Effector memory CD4-positive, alpha-beta T cell (primary cell): Measurements from ENCODE around the gene PCDHGA10.
A peak's percentile ranks its signal among the peaks of the same experiment; 100 is the strongest.
"Not testable (repeated sequence)": the region's sequence is repeated elsewhere in the genome, so short reads cannot be mapped to it uniquely, and the experiment has no call there.

Source experiments
- DNase-seq, 3 donors: peaks; one replicate each; pipeline ENCODE4 v3.0.0-alpha.2; 2020
- H3K27ac ChIP-seq: 2 replicates; pipeline ENCODE4 v1.7.0; 2013; ENCODE audit warnings: mild to moderate bottlenecking, low read length, moderate library complexity; ENCODE audit not compliant: insufficient read depth, poor library complexity, severe bottlenecking
- H3K27me3 ChIP-seq: replicated peaks from 2 replicates; pipeline ENCODE4 v1.7.0; 2013; ENCODE audit warnings: mild to moderate bottlenecking, low read length; ENCODE audit not compliant: insufficient read depth, control insufficient read depth, poor library complexity, severe bottlenecking
- H3K36me3 ChIP-seq: 2 replicates; pipeline ENCODE4 v1.7.0; 2013; ENCODE audit warnings: mild to moderate bottlenecking, low read length, moderate library complexity; ENCODE audit not compliant: control insufficient read depth, insufficient read depth
- H3K4me1 ChIP-seq: 2 replicates; pipeline ENCODE4 v1.7.0; 2013; ENCODE audit warnings: low read length, mild to moderate bottlenecking; ENCODE audit not compliant: control insufficient read depth, insufficient read depth, poor library complexity, severe bottlenecking
- H3K4me3 ChIP-seq: 2 replicates; pipeline ENCODE4 v1.7.0; 2013; ENCODE audit warnings: low read length, low read depth, mild to moderate bottlenecking; ENCODE audit not compliant: insufficient read depth, poor library complexity, severe bottlenecking
- H3K9me3 ChIP-seq: 2 replicates; pipeline ENCODE4 v1.7.0; 2013; ENCODE audit warnings: mild to moderate bottlenecking, low read length, moderate library complexity; ENCODE audit not compliant: control insufficient read depth
- total RNA-seq, 3 donors: gene quantifications; one replicate each; lab custom pipeline; 2026; lab: John Stamatoyannopoulos, UW

Gene PCDHGA10
- 0 to 0.52 (median 0.39) reads per million in 3 donors for total RNA-seq

DNA sequence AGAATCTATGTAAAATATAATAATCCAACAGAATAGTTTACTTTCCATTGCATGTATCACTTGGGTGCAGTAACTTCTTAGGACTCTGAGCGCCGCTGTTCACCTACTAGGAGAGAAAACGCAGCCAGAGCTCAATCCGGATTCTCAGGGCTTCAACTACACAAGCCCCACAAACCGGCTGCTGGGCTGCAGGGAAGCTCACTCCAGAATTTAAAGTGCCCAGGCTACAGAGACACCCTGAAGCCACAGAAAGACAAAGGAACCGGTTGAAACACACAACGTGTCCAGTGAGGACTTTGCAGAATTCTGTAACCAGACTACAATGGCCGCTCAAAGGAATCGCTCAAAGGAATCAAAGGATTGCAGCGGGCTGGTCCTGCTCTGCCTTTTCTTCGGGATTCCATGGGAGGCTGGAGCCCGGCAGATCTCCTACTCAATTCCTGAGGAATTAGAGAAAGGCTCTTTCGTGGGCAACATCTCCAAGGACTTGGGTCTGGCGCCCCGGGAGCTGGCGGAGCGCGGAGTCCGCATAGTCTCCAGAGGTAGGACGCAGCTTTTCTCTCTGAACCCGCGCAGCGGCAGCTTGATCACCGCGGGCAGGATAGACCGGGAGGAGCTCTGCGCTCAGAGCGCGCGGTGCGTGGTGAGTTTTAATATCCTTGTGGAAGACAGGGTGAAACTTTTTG, at the start of gene PCDHGA10:
Gene PCDHGA10, plus strand, starts transcription at position 134 of the 686 bp plus-strand sequence. Its CDS starts 189 bp downstream, at position 323.
- H3K36me3 ChIP-seq, result no peaks in the 10 kb centered on the region
- peaks cover 3% of the 10 kb centered on the region for H3K9me3 ChIP-seq
- DNase-seq, result peak in 2 of 3 donors; percentile 28 to 29
- peaks cover 54% of the 10 kb centered on the region for H3K27me3 ChIP-seq
- H3K4me1 ChIP-seq, result peaks cover 7% of the 10 kb centered on the region
- no peak within 1 kb of the TSS for H3K27ac ChIP-seq
- H3K4me3 ChIP-seq, result peak within 1 kb of the TSS; percentile 37

GRCh38 chr5:141363952-141364660, 48.7 kb upstream of the PCDHGA10 start, which contains the start of gene PCDHGA5:
PCDHGA5 (plus strand) TSS chr5:141364162; CDS start chr5:141364331, 169 bp downstream.
- Histone ChIP-seq H3K4me1 (no peaks in the 10 kb centered on the region), H3K36me3 (no peaks in the 10 kb centered on the region), H3K9me3 (no peaks in the 10 kb centered on the region), H3K27me3 (peaks cover 19% of the 10 kb centered on the region), H3K27ac (no peak within 1 kb of the TSS), H3K4me3 (no peak within 1 kb of the TSS)
- DNase-seq, result no peak

- H3K27me3 ChIP-seq, result peaks cover 23% of the 10 kb centered on the region
Observed at GRCh38 chr5:141366016-141366896, 46.5 kb upstream of the PCDHGA10 start.

GRCh38 chr5:141369994-141370848, 42.6 kb upstream of the PCDHGA10 start, which contains the start of gene PCDHGB3:
PCDHGB3 (plus strand) TSS chr5:141370242; CDS start chr5:141370395, 153 bp downstream.
- peaks cover 5% of the 10 kb centered on the region for H3K9me3 ChIP-seq
- no peaks in the 10 kb centered on the region for H3K4me1 ChIP-seq
- peaks cover 20% of the 10 kb centered on the region for H3K27me3 ChIP-seq
- no peaks in the 10 kb centered on the region for H3K36me3 ChIP-seq
- peak in 1 of 3 donors; percentile 21 for DNase-seq
- H3K4me3 ChIP-seq, result peak within 1 kb of the TSS; percentile 31
- no peak within 1 kb of the TSS for H3K27ac ChIP-seq

More at GRCh38 chr5:141366016-141366896, 46.5 kb upstream of the PCDHGA10 start:
- Histone ChIP-seq H3K9me3 (no peaks in the 10 kb centered on the region), H3K4me3 (no peak overlapping the region), H3K27ac (no peak overlapping the region), H3K4me1 (no peaks in the 10 kb centered on the region), H3K36me3 (no peaks in the 10 kb centered on the region)
- no peak for DNase-seq

- Histone ChIP-seq H3K9me3 (peaks cover 5% of the 10 kb centered on the region), H3K4me3 (no peak overlapping the region), H3K27me3 (peaks cover 7% of the 10 kb centered on the region), H3K36me3 (no peaks in the 10 kb centered on the region), H3K4me1 (no peaks in the 10 kb centered on the region), H3K27ac (no peak overlapping the region)
- DNase-seq, result no peak
Observed at GRCh38 chr5:141371572-141372475, 41.0 kb upstream of the PCDHGA10 start.

- Histone ChIP-seq H3K27ac (no peak within 1 kb of the TSS), H3K9me3 (peaks cover 5% of the 10 kb centered on the region), H3K4me3 (no peak within 1 kb of the TSS), H3K4me1 (no peaks in the 10 kb centered on the region), H3K36me3 (no peaks in the 10 kb centered on the region), H3K27me3 (peaks cover 6% of the 10 kb centered on the region)
- DNase-seq, result no peak
Observed at GRCh38 chr5:141373673-141374317, 39.0 kb upstream of the PCDHGA10 start, which contains the start of gene PCDHGA6. PCDHGA6 (plus strand) TSS chr5:141373891; CDS start chr5:141374084, 193 bp downstream.

GRCh38 chr5:141374627-141375026, 38.2 kb upstream of the PCDHGA10 start:
- H3K9me3 ChIP-seq, result peaks cover 5% of the 10 kb centered on the region
- no peaks in the 10 kb centered on the region for H3K36me3 ChIP-seq
- H3K4me1 ChIP-seq, result no peaks in the 10 kb centered on the region
- no peak overlapping the region for H3K27ac ChIP-seq
- no peak for DNase-seq
- no peak overlapping the region for H3K4me3 ChIP-seq
- H3K27me3 ChIP-seq, result peaks cover 3% of the 10 kb centered on the region

DNA sequence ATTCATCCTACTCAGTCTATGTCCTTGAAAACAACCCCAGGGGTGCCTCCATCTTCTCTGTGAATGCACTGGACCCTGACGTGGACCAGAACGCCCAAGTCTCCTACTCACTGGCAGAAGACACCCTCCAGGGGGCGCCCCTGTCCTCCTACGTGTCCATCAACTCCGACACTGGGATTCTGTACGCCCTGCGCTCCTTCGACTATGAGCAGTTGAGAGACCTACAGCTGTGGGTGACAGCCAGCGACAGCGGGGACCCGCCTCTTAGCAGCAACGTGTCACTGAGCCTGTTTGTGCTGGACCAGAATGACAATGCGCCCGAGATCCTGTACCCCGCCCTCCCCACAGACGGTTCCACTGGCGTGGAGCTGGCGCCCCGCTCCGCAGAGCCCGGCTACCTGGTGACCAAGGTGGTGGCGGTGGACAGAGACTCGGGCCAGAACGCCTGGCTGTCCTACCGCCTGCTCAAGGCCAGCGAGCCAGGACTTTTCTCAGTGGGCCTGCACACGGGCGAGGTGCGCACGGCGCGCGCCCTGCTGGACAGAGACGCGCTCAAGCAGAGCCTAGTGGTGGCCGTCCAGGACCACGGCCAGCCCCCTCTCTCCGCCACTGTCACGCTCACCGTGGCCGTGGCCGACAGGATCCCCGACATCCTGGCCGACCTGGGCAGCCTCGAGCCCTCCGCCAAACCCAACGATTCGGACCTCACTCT, 37.2 kb upstream of the PCDHGA10 start:
- DNase-seq, H3K4me3 ChIP-seq, H3K27me3 ChIP-seq, H3K9me3 ChIP-seq, H3K36me3 ChIP-seq, H3K27ac ChIP-seq, H3K4me1 ChIP-seq: not testable (repeated sequence)
